Measurements from ENCODE around the gene CRK.

- TF ChIP-seq CTCF (IDR thresholded peaks at IDR 0.05) (no peak), POLR2A (IDR thresholded peaks at IDR 0.05) (no peak)
Measured at GRCh38 chr17:1505586-1505985, 49.6 kb upstream of the CRK start.
